ENCODE data around the gene TMEM163. TPM values are rescaled to one million over a fixed set of nuclear protein-coding genes. Genes with fewer than 3 reads are reported as not detected.

TMEM163 gene
- total RNA-seq, 2 experiments from 2014 or later = not detected

DNA sequence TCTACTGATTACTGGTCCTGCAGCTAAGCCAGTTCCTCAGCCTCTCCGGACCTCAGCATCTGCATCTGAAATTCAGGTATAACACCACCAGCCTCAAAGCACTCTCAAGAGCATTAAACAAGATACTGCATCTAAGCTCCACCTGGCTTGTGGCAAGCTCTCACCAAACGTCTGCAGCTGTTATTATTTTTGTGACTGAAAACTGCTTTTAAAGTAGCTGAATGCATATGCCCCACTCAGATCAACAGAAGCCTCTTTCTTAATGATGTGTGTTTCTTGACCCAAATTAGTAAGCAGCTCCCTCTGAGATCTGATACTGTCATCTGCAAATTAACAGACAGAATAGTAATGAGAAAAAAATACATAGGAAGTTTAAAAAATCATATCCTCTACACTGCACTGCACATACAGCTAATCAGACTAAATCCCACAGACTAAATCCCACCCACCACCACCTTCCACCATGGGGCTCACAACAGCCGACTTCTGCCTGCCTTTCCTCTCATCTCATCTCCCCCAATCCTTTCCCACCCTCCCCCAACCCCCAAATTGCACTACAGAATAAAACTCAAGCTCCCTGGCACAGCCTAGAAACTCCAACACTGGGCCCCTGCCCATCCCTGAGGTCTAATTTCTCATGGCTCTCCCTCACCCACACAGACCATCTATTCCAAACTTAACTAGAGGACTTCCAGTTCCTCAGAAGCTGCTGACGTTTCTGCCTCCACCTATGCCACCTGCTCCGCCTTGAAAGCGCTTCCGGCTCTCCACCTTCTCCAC, 52.9 kb downstream of the TMEM163 start:
- Mint-ChIP-seq H3K27ac (no peak overlapping the region), H3K4me3 (no peak overlapping the region), H3K9me3 (no peaks in the 10 kb centered on the region), H3K27me3 (peaks cover 22% of the 10 kb centered on the region), H3K36me3 (ENCODE audit: low read depth) (no peaks in the 10 kb centered on the region), H3K4me1 (ENCODE audit: low read depth) (peaks cover 48% of the 10 kb centered on the region)
- intact Hi-C loops (cut with micrococcal nuclease) = loop anchor here (10.0 kb wide), 1 partner anchor 229 kb away; no protein-coding TSS in a partner anchor
- TF ChIP-seq, protein P1, sequence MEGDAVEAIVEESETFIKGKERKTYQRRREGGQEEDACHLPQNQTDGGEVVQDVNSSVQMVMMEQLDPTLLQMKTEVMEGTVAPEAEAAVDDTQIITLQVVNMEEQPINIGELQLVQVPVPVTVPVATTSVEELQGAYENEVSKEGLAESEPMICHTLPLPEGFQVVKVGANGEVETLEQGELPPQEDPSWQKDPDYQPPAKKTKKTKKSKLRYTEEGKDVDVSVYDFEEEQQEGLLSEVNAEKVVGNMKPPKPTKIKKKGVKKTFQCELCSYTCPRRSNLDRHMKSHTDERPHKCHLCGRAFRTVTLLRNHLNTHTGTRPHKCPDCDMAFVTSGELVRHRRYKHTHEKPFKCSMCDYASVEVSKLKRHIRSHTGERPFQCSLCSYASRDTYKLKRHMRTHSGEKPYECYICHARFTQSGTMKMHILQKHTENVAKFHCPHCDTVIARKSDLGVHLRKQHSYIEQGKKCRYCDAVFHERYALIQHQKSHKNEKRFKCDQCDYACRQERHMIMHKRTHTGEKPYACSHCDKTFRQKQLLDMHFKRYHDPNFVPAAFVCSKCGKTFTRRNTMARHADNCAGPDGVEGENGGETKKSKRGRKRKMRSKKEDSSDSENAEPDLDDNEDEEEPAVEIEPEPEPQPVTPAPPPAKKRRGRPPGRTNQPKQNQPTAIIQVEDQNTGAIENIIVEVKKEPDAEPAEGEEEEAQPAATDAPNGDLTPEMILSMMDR (IDR thresholded peaks at IDR 0.05) = no peak
- ATAC-seq (no peak), DNase-seq (no peak)
- POLR2A ChIA-PET = no interaction called here
- CTCF ChIA-PET = interaction anchor here (0.9 kb wide), 1 partner anchor 13 kb away, joined by 3 read pairs; no protein-coding TSS in a partner anchor

DNA sequence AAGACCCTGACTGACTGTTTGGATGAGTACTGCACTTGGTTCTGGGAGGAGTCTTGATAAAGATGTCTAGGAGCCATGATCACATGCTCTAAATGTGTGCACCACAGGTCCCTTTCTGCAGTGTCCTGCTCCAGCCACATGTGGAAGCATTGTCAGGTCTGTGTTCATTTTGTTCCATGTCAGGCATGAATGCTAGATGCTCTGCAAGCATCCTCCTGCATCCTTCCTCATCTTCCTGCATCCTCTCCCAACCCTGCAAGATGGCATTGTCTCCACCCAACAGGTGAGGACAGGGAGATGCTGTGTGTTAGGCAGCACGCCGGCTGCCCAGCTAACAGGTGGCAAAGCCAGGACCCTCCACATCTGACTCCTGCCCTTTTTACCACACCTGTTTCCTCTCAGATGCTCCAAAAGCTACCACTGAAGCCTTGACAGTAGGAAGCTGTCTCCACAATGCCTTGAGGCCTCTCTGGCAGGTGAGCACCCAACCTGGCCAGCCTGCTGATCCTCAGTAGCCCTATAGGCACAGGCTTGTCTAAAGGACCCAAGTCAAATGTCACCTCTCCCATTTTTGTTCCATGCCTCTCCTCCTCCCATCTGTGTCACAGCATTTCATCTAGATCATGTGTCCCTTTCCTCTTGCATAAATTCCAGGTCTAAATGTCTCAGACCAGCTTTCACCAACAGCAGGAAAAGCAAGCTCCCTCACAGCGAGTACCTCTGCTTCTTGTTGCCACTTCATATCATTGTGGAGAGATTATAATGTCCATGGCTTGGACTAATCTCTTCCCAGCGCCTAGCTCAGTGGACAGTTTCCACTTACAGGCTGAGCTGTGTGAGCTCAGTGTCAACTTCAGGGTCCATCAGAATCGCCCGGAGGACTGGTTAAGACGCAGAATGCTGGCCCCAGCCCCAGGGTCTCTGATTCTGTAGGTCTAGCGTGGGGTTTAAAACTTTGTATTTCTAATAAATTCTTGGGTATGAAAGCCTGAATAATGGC, 55.0 kb downstream of the TMEM163 start:
- CTCF ChIA-PET = no interaction called here
- POLR2A ChIA-PET = no interaction called here
- Mint-ChIP-seq H3K36me3 (ENCODE audit: low read depth) (no peaks in the 10 kb centered on the region), H3K27me3 (peaks cover 22% of the 10 kb centered on the region), H3K9me3 (no peaks in the 10 kb centered on the region), H3K4me3 (no peak overlapping the region), H3K27ac (no peak overlapping the region), H3K4me1 (ENCODE audit: low read depth) (peaks cover 30% of the 10 kb centered on the region)
- TF ChIP-seq, protein P1 (IDR thresholded peaks at IDR 0.05) = no peak
- DNase-seq = no peak
- intact Hi-C loops (cut with micrococcal nuclease) = loop anchor here (10.0 kb wide), 1 partner anchor 231 kb away; no protein-coding TSS in a partner anchor
- ATAC-seq = no peak

DNA sequence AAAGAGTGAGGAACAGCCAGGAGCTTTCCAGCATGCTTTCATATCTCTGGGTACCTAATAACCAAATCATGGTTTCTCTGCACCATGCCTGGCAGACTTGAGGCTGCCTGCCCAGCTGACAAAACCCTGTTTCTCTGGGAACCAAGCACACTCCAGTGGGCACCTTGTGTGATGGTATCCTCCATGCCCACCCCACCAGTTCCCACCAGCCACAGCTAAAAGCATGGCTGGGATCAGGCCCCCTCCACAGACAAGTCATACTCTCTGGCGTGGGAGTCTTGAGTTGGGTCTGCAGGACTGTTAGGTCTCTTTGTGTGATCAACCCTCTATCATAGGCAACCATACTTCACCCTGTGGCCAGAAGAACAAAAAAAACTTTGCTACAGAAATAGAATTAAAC, 56.0 kb downstream of the TMEM163 start:
- H3K4me1 Mint-ChIP-seq (ENCODE audit: low read depth) = peaks cover 20% of the 10 kb centered on the region
- ATAC-seq (no peak), DNase-seq (no peak)
- H3K4me3 Mint-ChIP-seq = no peak overlapping the region
- H3K36me3 Mint-ChIP-seq (ENCODE audit: low read depth) = no peaks in the 10 kb centered on the region
- intact Hi-C loops (cut with micrococcal nuclease) = loop anchor here (10.0 kb wide), 1 partner anchor 232 kb away; no protein-coding TSS in a partner anchor
- ChIA-PET CTCF (interaction anchor here (1.3 kb wide), 1 partner anchor 16 kb away, joined by 4 read pairs; no protein-coding TSS in a partner anchor), POLR2A (no interaction called here)
- H3K9me3 Mint-ChIP-seq = no peaks in the 10 kb centered on the region
- H3K27ac Mint-ChIP-seq = no peak overlapping the region
- TF ChIP-seq, protein P1 (IDR thresholded peaks at IDR 0.05) = no peak
- peaks cover 21% of the 10 kb centered on the region for H3K27me3 Mint-ChIP-seq

DNA sequence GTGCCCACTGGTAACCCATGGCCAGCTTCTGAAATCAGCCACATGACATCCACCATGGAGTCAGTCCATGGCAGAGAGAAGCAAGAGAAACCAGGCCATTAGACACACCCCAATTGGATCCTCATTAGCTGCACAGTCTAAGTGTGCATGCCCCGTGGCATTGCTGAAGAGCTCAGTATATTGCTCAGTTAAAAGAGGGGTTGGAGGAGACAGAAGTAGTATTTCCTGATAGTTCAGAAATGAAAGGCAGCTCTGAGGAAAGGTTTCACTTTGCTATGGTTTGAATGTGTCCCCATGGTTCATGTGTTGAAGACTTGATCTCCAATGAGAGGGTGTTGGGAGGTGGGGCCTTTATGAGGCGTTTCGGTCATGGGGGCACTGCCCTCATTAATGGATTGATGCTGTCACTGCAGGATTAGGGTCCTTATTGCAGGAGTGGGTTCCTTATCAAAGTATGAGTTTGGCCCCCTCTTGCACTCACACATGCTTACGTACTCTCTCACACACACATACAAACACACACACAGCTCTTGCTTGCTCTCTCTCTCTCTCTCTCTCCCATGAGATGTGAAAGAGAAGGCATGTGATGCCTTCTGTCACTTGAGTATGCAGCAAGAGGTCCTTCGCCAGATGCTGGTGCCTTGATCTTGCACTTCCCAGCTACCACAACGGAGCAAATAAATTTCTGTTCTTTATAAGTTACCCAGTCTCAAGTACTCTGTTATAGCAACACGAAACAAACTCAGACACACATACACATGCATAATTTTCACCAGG, 58.0 kb downstream of the TMEM163 start:
- H3K4me3 Mint-ChIP-seq = no peak overlapping the region

More for the DNA sequence above, 58.0 kb downstream of the TMEM163 start:
- ChIA-PET CTCF (no interaction called here), POLR2A (no interaction called here)
- intact Hi-C loops (cut with micrococcal nuclease) = loop anchor here (10.0 kb wide), 1 partner anchor 234 kb away; no protein-coding TSS in a partner anchor
- TF ChIP-seq, protein P1 (IDR thresholded peaks at IDR 0.05) = no peak
- Mint-ChIP-seq H3K9me3 (no peaks in the 10 kb centered on the region), H3K27me3 (peaks cover 8% of the 10 kb centered on the region), H3K4me1 (ENCODE audit: low read depth) (peaks cover 10% of the 10 kb centered on the region), H3K27ac (no peak overlapping the region), H3K36me3 (ENCODE audit: low read depth) (no peaks in the 10 kb centered on the region)
- ATAC-seq (no peak), DNase-seq (no peak)
